Right lobe of liver (tissue), 6 donors: ENCODE data around the gene KIAA1671. TPM values are rescaled to one million over a fixed set of nuclear protein-coding genes. Genes with fewer than 3 reads are reported as not detected.
A peak's percentile ranks its signal among the peaks of the same experiment; 100 is the strongest.

Experiments
- ATAC-seq, 4 donors: fragments of 200-7000 bp; cut with Tn5 transposase; one replicate each; pipeline ENCODE4 v1.9.1; 2020; ENCODE audit warnings: mild to moderate bottlenecking in 4 of 4, moderate library complexity in 4 of 4
- DNase-seq, 3 donors: peaks; one replicate each; pipeline ENCODE4 v3.0.0-alpha.2; 2020
- H3K27ac ChIP-seq, 3 donors: fragments of 200-600 bp; one replicate each; pipeline ENCODE4 v1.8.0; 2022
- H3K27me3 ChIP-seq, 2 donors: fragments of 200-600 bp; one replicate each; pipeline ENCODE4 v1.8.0; 2022
- H3K36me3 ChIP-seq, 4 donors: fragments of 200-600 bp; sonication (generic) in 1 of 4; one replicate each; pipeline versions ENCODE4 v1.5.1 to v1.8.0; 2017 to 2022; ENCODE audit warnings: control low read depth in 1 of 4
- H3K4me1 ChIP-seq, 4 donors: fragments of 200-600 bp; sonication (generic) in 1 of 4; one replicate each; pipeline versions ENCODE4 v1.5.1 to v1.8.0; 2017 to 2022; ENCODE audit warnings: control low read depth in 1 of 4
- H3K4me3 ChIP-seq, 3 donors: fragments of 200-600 bp; one replicate each; pipeline ENCODE4 v1.8.0; 2022
- H3K9me3 ChIP-seq, 4 donors: fragments of 200-600 bp; sonication (generic) in 1 of 4; one replicate each; pipeline versions ENCODE4 v1.5.1 to v1.8.0; 2017 to 2022; ENCODE audit warnings: control low read depth in 1 of 4
- CTCF ChIP-seq, 4 donors: fragments of 200-600 bp in 3 of 4; fragments of 450-650 bp in 1 of 4; IDR thresholded peaks; one replicate each; pipeline versions ENCODE4 v1.5.1 to v1.8.0; 2016 to 2022; ENCODE audit warnings: antibody characterized with exemption in 4 of 4, mild to moderate bottlenecking in 2 of 4
- POLR2A ChIP-seq: fragments of 450-650 bp; IDR thresholded peaks from one replicate; pipeline ENCODE4 v1.6.1; 2017; ENCODE audit warnings: antibody characterized with exemption, mild to moderate bottlenecking
- WGBS: methylation state at CpG from one replicate; pipeline ENCODE4 v1.1.6; 2018; ENCODE audit warnings: low coverage, low lambda C conversion rate; ENCODE audit not compliant: insufficient coverage; ENCODE audit errors: missing lambda C conversion rate; 5-methylcytosine and 5-hydroxymethylcytosine counted together
- intact Hi-C, 2 donors: fragments of 100-400 bp; cut with DNase I; formaldehyde crosslinking; loops; one replicate each; pipeline versions ENCODE4 v1.11.2 to v1.14.1; 2022
- total RNA-seq, 6 experiments: library from RNA; depleted of rRNA in 2 of 6; stranded (reverse); fragments of >200 nt in 2 of 6; fragmentation: NEBNext Ultra II Directional in 3 of 6; extraction: Animal tissue kit (Norgen Biotek cat#: 25700) in 3 of 6; gene quantifications; one replicate each; pipeline versions ENCODE4 v1.1.0 to v1.2.4, GENCODE V29; 2016 to 2023
- donor health status: DM: no; HTN: yes; CAD: no.
- donor health status: DM: no; HTN: no; CAD: no.
- donor health status: DM: no; HTN: no; CAD: no.
- donor health status: DM: no; HTN: yes; CAD: no.
- donor health status: DM: no; HTN: yes; CAD: no.

KIAA1671 gene
- total RNA-seq, 6 experiments from 2014 or later: 31.1 to 56.6 (median 39.2) TPM

- intact Hi-C loops: no loop called here
- TF ChIP-seq CTCF (IDR thresholded peaks at IDR 0.05) (peak; percentile 52 to 72 (median 64)), POLR2A (no peak)
- no peak overlapping the region for H3K27ac ChIP-seq
- DNase-seq (no peak), ATAC-seq (peak; percentile 65 to 78 (median 74))
- 10% methylated on average over 2 of the region's 3 CpGs for WGBS
- no peaks in the 10 kb centered on the region for H3K36me3 ChIP-seq
- H3K4me1 ChIP-seq: peaks cover 0 to 20% (median 9%) of the 10 kb centered on the region in 4 donors
- no peaks in the 10 kb centered on the region for H3K9me3 ChIP-seq
- H3K27me3 ChIP-seq: no peaks in the 10 kb centered on the region
- no peak overlapping the region for H3K4me3 ChIP-seq
Measured at GRCh38 chr22:25081409-25081824, 128.9 kb downstream of the KIAA1671 start.

GRCh38 chr22:25082096-25082495 lies 129.6 kb downstream of the KIAA1671 start:
- Histone ChIP-seq H3K9me3 (no peaks in the 10 kb centered on the region), H3K4me3 (no peak overlapping the region), H3K27me3 (no peaks in the 10 kb centered on the region), H3K36me3 (no peaks in the 10 kb centered on the region), H3K27ac (no peak overlapping the region), H3K4me1 (peaks cover 0 to 25% (median 10%) of the 10 kb centered on the region in 4 donors)
- TF ChIP-seq POLR2A: no peak
- no peak for TF ChIP-seq CTCF (IDR thresholded peaks at IDR 0.05)
- ATAC-seq (no peak), DNase-seq (no peak)
- 83% methylated on average over 1 of the region's 3 CpGs for WGBS
- intact Hi-C loops: no loop called here

- H3K27ac ChIP-seq: no peak overlapping the region
- WGBS: 57% methylated on average over 2 of the region's 2 CpGs
- no peaks in the 10 kb centered on the region for H3K36me3 ChIP-seq
- H3K27me3 ChIP-seq: no peaks in the 10 kb centered on the region
- no peaks in the 10 kb centered on the region for H3K9me3 ChIP-seq
- intact Hi-C loops: no loop called here
- no peak overlapping the region for H3K4me3 ChIP-seq
- TF ChIP-seq CTCF (IDR thresholded peaks at IDR 0.05) (no peak), POLR2A (no peak)
- no peak for DNase-seq
- peaks cover 0 to 25% (median 10%) of the 10 kb centered on the region in 4 donors for H3K4me1 ChIP-seq
- no peak for ATAC-seq
Measured at GRCh38 chr22:25083056-25083806, 130.7 kb downstream of the KIAA1671 start.

- ATAC-seq (peak in 3 of 4 donors; percentile 15 to 30 (median 18)), DNase-seq (no peak)
- Histone ChIP-seq H3K9me3 (no peaks in the 10 kb centered on the region), H3K27me3 (no peaks in the 10 kb centered on the region), H3K4me1 (peaks cover 0 to 25% (median 10%) of the 10 kb centered on the region in 4 donors), H3K27ac (no peak overlapping the region), H3K4me3 (no peak overlapping the region), H3K36me3 (no peaks in the 10 kb centered on the region)
- intact Hi-C loops: no loop called here
- WGBS: 69% methylated on average over 2 of the region's 6 CpGs
- TF ChIP-seq CTCF (IDR thresholded peaks at IDR 0.05) (no peak), POLR2A (no peak)
Measured at GRCh38 chr22:25083807-25084200, 131.3 kb downstream of the KIAA1671 start.
